Left lung (tissue), 10 donors: Measurements from ENCODE around the gene LBR. TPM values are rescaled to one million over a fixed set of nuclear protein-coding genes. Genes with fewer than 3 reads are reported as not detected.

Experiments
- ATAC-seq: fragments of 200-7000 bp; cut with Tn5 transposase; one replicate; pipeline ENCODE4 v1.9.1; 2020; ENCODE audit warnings: moderate library complexity
- DNase-seq, 4 donors: peaks; one replicate each; pipeline ENCODE4 v3.0.0-alpha.2; 2013 to 2020
- H3K27ac ChIP-seq, 2 donors: fragments of 200-600 bp; sonication (generic) in 1 of 2; one replicate each; pipeline versions ENCODE4 v1.5.0 to v1.8.0; 2020 to 2021
- H3K27me3 ChIP-seq, 2 donors: fragments of 200-600 bp; sonication (generic) in 1 of 2; one replicate each; pipeline versions ENCODE4 v1.5.0 to v1.8.0; 2020 to 2021
- H3K36me3 ChIP-seq, 2 donors: fragments of 200-600 bp; sonication (generic) in 1 of 2; one replicate each; pipeline versions ENCODE4 v1.5.0 to v1.8.0; 2020 to 2021
- H3K4me1 ChIP-seq, 2 donors: fragments of 200-600 bp; one replicate each; pipeline ENCODE4 v1.8.0; 2021
- H3K4me3 ChIP-seq, 2 donors: fragments of 200-600 bp; sonication (generic) in 1 of 2; one replicate each; pipeline versions ENCODE4 v1.5.0 to v1.8.0; 2020 to 2021; ENCODE audit warnings: mild to moderate bottlenecking in 1 of 2
- H3K9me3 ChIP-seq, 2 donors: fragments of 200-600 bp; sonication (generic) in 1 of 2; one replicate each; pipeline versions ENCODE4 v1.5.0 to v1.8.0; 2020 to 2021
- CTCF ChIP-seq, 2 donors: fragments of 200-600 bp; sonication (generic) in 1 of 2; IDR thresholded peaks; one replicate each; pipeline versions ENCODE4 v1.5.0 to v1.8.0; 2021; ENCODE audit warnings: antibody characterized with exemption in 2 of 2
- intact Hi-C, 2 donors: fragments of 100-400 bp; cut with DNase I; formaldehyde crosslinking; loops; one replicate each; pipeline versions ENCODE4 v1.11.2 to v1.14.2; 2022
- polyA plus RNA-seq, 6 donors: library from polyadenylated mRNA; unstranded; fragments of 120-200 nt; gene quantifications; one replicate each; pipeline ENCODE4 v1.2.1, GENCODE V29; 2013; ENCODE audit not compliant: insufficient read length in 6 of 6
- total RNA-seq, 2 donors: library from RNA; stranded (reverse); fragmentation: NEBNext Ultra II Directional; extraction: Animal tissue kit (Norgen Biotek cat#: 25700); gene quantifications; one replicate each; pipeline ENCODE4 v1.2.1, GENCODE V29; 2021
- donor health status: DM: no; HTN: yes; CAD: no.
- donor health status: DM: no; HTN: no; CAD: no.

The LBR gene
- total and polyA plus RNA-seq, 8 donors, result 42.4 to 109 (median 89.5) TPM

- no peak for DNase-seq
- H3K36me3 ChIP-seq, result no peaks in the 10 kb centered on the region
- no peak for TF ChIP-seq CTCF (IDR thresholded peaks at IDR 0.05)
- peak; percentile 21 for ATAC-seq
- H3K27me3 ChIP-seq, result no peaks in the 10 kb centered on the region
- peak overlapping the region in 1 of 2 donors; percentile 57 for H3K27ac ChIP-seq
- no peak overlapping the region for H3K4me3 ChIP-seq
- no peaks in the 10 kb centered on the region for H3K9me3 ChIP-seq
- H3K4me1 ChIP-seq, result peaks cover 0 to 48% of the 10 kb centered on the region in 2 donors
- intact Hi-C loops, result no loop called here
Observed at GRCh38 chr1:225453797-225454648, 26.2 kb upstream of the LBR start.

- Histone ChIP-seq H3K9me3 (no peaks in the 10 kb centered on the region), H3K4me3 (no peak overlapping the region), H3K27ac (no peak overlapping the region), H3K27me3 (no peaks in the 10 kb centered on the region), H3K36me3 (no peaks in the 10 kb centered on the region), H3K4me1 (peaks cover 4 to 46% of the 10 kb centered on the region in 2 donors)
- no peak for ATAC-seq
- intact Hi-C loops, result no loop called here
- TF ChIP-seq CTCF (IDR thresholded peaks at IDR 0.05), result no peak
- DNase-seq, result peak in 1 of 4 donors; percentile 27
Observed at GRCh38 chr1:225451840-225452515, 24.1 kb upstream of the LBR start.

- TF ChIP-seq CTCF (IDR thresholded peaks at IDR 0.05), result no peak
- H3K36me3 ChIP-seq, result no peaks in the 10 kb centered on the region
- H3K9me3 ChIP-seq, result no peaks in the 10 kb centered on the region
- intact Hi-C loops, result no loop called here
- DNase-seq (peak in 1 of 4 donors; percentile 24), ATAC-seq (no peak)
- H3K27me3 ChIP-seq, result no peaks in the 10 kb centered on the region
- peaks cover 7 to 53% of the 10 kb centered on the region in 2 donors for H3K4me1 ChIP-seq
- H3K4me3 ChIP-seq, result no peak overlapping the region
- H3K27ac ChIP-seq, result peak overlapping the region in 1 of 2 donors; percentile 59
Observed at GRCh38 chr1:225451340-225451739, 23.5 kb upstream of the LBR start.

- Histone ChIP-seq H3K27me3 (no peaks in the 10 kb centered on the region), H3K9me3 (no peaks in the 10 kb centered on the region), H3K4me1 (peaks cover 11 to 60% of the 10 kb centered on the region in 2 donors), H3K27ac (peak overlapping the region; percentile 26 to 59), H3K36me3 (no peaks in the 10 kb centered on the region), H3K4me3 (no peak overlapping the region)
- ATAC-seq (peak; percentile 38), DNase-seq (peak in 2 of 4 donors; percentile 72 to 84)
- TF ChIP-seq CTCF (IDR thresholded peaks at IDR 0.05), result no peak
- intact Hi-C loops, result no loop called here
Observed at GRCh38 chr1:225450491-225451191, 22.8 kb upstream of the LBR start.
